T-helper 17 cell (primary cell): ENCODE results near the gene CCL2. TPM values are rescaled to one million over a fixed set of nuclear protein-coding genes. Genes with fewer than 3 reads are reported as not detected.
"Not testable (repeated sequence)": the region's sequence is repeated elsewhere in the genome, so short reads cannot be mapped to it uniquely, and the experiment has no call there.

Experiments
- ATAC-seq: fragments of 150-1000 bp; cut with Tn5 transposase; 2 replicates; pipeline ENCODE4 v1.10.0; 2021; ENCODE audit warnings: mild to moderate bottlenecking, moderate library complexity
- DNase-seq, 3 donors: peaks; one replicate each; pipeline versions ENCODE4 v3.0.0 to v3.0.0-alpha.2; 2020 to 2021
- H3K9me3 ChIP-seq: one replicate; pipeline ENCODE4 v1.7.0; 2013; ENCODE audit warnings: low read length, mild to moderate bottlenecking; ENCODE audit not compliant: control insufficient read depth, poor library complexity, severe bottlenecking
- H3K27ac Mint-ChIP-seq: one replicate; pipeline ENCODE4 v1.8.0; 2022; ENCODE audit warnings: mild to moderate bottlenecking, moderate library complexity, mixed read lengths
- H3K27me3 Mint-ChIP-seq: one replicate; pipeline ENCODE4 v1.8.0; 2022; ENCODE audit warnings: mixed read lengths
- H3K36me3 Mint-ChIP-seq: one replicate; pipeline ENCODE4 v1.8.0; 2022; ENCODE audit warnings: low read depth, mixed read lengths
- H3K4me1 Mint-ChIP-seq: one replicate; pipeline ENCODE4 v1.8.0; 2022; ENCODE audit warnings: mild to moderate bottlenecking, mixed read lengths
- H3K4me3 Mint-ChIP-seq: one replicate; pipeline ENCODE4 v1.8.0; 2022; ENCODE audit warnings: mild to moderate bottlenecking, moderate library complexity, mixed read lengths
- total RNA-seq, 4 donors: library from RNA in 2 of 4; stranded (reverse) in 2 of 4; gene quantifications; one replicate each; pipeline ENCODE4 v1.2.3 and lab custom pipeline; 2022 to 2026

CCL2 gene
- total RNA-seq, 2 donors from 2014 or later: not detected

DNA sequence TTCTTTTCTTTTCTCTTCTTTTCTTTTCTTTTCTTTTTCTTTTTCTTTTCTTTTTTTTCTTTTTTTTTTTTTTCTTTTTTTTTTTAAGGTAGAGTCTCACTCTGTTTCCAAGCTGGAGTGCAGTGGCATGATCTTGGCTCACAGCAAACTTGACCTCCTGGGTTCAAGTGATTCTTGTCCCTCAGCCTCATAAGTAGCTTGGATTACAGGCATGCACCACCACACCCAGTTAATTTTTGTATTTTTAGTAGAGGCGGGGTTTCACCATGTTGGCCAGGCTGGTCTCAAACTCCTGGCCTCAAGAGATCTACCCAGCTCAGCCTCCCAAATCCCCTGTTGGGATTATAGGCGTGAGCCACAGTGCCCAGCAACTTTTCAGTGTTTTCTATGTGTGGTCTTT is 27.8 kb upstream of the CCL2 start:
- H3K27ac Mint-ChIP-seq, DNase-seq, H3K4me3 Mint-ChIP-seq, H3K4me1 Mint-ChIP-seq, H3K36me3 Mint-ChIP-seq, ATAC-seq, H3K9me3 ChIP-seq: not testable (repeated sequence)
- peaks cover 29% of the 10 kb centered on the region for H3K27me3 Mint-ChIP-seq

DNA sequence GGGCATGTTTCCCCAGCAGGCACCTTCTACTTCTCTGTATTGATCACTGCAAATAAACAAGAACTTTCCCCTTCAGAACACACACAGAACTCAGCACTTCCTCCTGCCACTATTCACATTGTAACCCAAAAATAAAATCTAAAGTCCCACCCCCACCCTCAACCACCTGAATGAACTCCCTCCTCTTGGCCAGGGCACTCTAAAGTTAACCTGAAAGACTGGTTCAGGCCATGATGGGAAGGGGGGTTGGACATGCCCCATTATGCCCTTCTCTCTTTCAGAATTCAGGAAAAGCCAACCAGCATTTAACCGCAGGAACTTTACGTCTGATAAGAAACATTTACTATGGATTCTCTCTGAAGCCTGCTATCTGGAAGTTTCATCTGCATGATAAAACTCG is 27.4 kb upstream of the CCL2 start:
- Mint-ChIP-seq H3K27me3 (peaks cover 28% of the 10 kb centered on the region), H3K4me3 (no peak overlapping the region), H3K4me1 (no peaks in the 10 kb centered on the region), H3K27ac (no peak overlapping the region), H3K36me3 (no peaks in the 10 kb centered on the region)
- DNase-seq (no peak), ATAC-seq (no peak)
- peaks cover 7% of the 10 kb centered on the region for H3K9me3 ChIP-seq

DNA sequence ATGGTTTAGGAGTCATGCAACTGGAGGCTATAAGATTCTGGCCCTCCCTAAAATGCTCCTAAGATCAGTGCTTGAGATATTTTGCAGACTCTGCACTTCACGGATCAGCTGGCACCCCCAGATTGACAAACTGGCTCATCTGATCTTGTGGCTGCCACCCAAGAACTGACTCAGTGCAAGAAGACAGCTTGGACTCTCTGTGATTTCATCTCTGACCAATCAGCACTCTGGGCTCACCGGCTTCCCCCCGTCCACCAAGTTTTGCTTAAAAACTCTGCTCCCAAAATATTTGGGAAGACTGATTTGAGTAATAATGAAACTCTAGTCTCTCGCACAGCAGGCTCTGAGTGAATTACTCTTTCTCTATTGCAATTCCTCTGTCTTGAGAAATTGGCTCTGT is 26.3 kb upstream of the CCL2 start:
- H3K4me3 Mint-ChIP-seq: no peak overlapping the region
- H3K4me1 Mint-ChIP-seq: peaks cover 4% of the 10 kb centered on the region
- peaks cover 39% of the 10 kb centered on the region for H3K27me3 Mint-ChIP-seq
- peaks cover 7% of the 10 kb centered on the region for H3K9me3 ChIP-seq
- H3K36me3 Mint-ChIP-seq: no peaks in the 10 kb centered on the region
- DNase-seq: no peak
- ATAC-seq: no peak
- H3K27ac Mint-ChIP-seq: no peak overlapping the region

DNA sequence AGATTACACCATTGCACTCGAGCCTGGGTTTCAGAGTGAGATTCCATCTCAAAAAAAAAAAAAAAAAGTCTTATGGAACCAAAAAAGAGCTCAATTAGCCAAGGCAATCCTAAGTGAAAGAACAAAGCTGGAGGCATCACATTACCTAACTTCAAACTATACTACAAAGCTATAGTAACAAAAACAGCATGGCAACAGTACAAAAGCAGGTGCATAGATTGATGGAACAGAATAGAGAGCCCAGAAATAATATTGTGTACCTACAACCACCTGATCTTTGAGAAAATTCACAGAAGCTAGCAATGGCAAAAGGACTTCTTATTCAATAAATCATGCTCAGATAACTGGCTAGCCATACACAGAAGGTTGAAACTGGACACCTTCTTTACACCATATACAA is 24.7 kb upstream of the CCL2 start:
- Mint-ChIP-seq H3K4me3 (no peak overlapping the region), H3K27ac (no peak overlapping the region), H3K27me3 (peaks cover 41% of the 10 kb centered on the region), H3K4me1 (peaks cover 4% of the 10 kb centered on the region), H3K36me3 (no peaks in the 10 kb centered on the region)
- ATAC-seq: no peak
- no peak for DNase-seq
- H3K9me3 ChIP-seq: peaks cover 7% of the 10 kb centered on the region

DNA sequence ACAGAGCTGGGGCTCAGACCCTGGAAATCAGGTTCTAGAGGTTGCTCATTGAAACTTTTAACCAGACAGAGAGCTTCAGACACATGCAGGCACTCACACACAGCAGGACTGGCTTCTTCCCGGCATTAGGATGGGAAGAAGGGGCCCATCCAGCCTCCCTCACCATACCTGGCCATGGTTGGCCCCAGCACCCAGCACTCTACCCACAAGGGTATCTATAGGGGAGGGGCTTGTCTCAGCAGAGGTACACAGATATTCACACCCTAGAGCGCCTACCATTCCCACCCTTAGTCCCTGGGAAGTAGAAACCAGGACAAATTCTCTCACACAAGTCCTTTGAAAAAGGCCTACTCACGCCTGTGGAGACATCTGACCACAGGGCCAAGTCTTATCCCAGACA is 20.5 kb upstream of the CCL2 start:
- Mint-ChIP-seq H3K27ac (no peak overlapping the region), H3K27me3 (peaks cover 54% of the 10 kb centered on the region), H3K4me1 (peaks cover 7% of the 10 kb centered on the region), H3K36me3 (peaks cover 3% of the 10 kb centered on the region), H3K4me3 (no peak overlapping the region)
- DNase-seq (no peak), ATAC-seq (no peak)
- H3K9me3 ChIP-seq: peaks cover 2% of the 10 kb centered on the region

DNA sequence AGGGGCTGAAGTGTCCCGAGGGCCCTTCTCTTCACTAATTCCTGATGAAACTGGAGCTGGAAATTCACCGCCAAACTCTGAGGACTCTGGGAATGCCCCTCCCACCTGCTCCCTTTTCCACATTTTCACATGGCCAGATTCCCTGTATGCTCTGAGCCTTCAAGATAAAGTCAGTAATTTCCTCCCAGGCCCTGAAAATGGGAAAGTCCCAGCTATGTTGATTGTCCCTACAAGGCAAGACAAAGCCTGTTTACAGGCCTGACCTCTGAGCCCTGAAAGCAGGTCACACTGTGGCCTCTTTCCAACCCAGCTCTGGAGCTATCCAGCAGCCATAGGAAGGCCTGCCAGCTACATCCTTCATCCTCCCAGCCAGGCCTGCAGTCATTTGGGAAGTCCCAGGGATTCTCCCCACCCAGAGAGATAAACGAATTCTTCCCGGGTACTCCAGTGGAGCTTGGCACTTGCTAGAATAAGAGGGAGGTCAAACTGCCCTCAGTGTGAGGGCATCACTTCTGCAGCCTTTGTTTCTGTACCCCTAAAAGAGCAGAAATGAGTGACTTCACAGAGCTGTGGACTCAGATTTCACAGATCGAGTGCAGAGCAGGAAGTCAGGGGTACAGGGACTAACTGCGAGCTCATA is 19.6 kb upstream of the CCL2 start:
- ATAC-seq (no peak), DNase-seq (no peak)
- peaks cover 61% of the 10 kb centered on the region for H3K27me3 Mint-ChIP-seq
- H3K36me3 Mint-ChIP-seq: peaks cover 3% of the 10 kb centered on the region
- peaks cover 2% of the 10 kb centered on the region for H3K9me3 ChIP-seq
- no peak overlapping the region for H3K4me3 Mint-ChIP-seq
- peaks cover 7% of the 10 kb centered on the region for H3K4me1 Mint-ChIP-seq
- no peak overlapping the region for H3K27ac Mint-ChIP-seq

DNA sequence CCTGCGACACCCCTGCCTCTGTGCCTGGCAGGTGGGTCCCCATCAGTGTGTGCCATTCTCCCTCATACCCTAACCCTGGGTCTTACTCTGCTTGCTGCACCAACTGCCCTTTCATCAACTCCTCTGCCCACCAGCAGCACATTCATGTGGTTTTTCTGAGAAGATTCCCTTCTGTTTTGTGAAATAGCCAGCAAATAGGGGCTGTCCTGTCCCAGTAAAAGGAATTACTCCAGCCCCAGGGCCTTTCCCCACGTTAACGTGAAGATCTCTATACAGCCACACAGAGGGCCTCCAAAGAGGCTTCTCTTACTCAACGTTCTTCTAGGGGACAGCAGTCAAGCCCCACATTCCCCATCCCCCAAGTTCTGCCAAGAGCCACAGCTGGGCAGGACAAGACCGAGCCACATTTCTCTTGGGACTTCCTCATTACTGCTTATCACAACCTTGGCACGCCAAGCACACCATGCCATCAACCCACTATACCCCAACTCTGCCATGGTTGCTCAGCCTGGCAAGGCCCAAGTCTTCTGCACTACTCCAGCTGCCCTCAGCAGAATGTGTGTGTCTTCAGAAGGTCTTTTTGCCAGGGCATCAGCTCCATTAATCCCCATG is 18.7 kb upstream of the CCL2 start:
- peaks cover 3% of the 10 kb centered on the region for H3K36me3 Mint-ChIP-seq
- no peak overlapping the region for H3K27ac Mint-ChIP-seq
- ATAC-seq: no peak
- H3K4me3 Mint-ChIP-seq: no peak overlapping the region
- peaks cover 54% of the 10 kb centered on the region for H3K27me3 Mint-ChIP-seq
- H3K9me3 ChIP-seq: no peaks in the 10 kb centered on the region
- peaks cover 7% of the 10 kb centered on the region for H3K4me1 Mint-ChIP-seq
- DNase-seq: no peak

DNA sequence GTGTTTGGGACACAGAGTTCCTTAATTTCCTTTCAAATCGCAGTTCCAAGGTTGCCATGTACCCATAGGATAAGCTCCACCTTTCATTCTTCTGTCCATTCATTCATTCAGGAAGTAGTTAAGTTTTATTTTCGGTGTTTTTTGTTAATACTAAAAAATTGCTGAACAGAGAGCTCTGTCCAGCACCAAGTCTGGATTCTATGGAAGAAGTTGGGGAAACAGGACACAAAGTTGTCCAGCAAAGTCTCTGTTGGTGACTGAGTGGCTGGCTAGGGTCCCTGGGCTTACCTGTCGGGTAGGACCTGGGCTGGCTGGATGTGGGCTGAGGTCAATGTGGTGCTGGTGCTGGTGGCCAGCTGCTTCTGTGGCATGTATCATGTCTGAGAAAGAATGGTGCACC is 17.6 kb upstream of the CCL2 start:
- ATAC-seq: no peak
- H3K36me3 Mint-ChIP-seq: peaks cover 3% of the 10 kb centered on the region
- no peak for DNase-seq

DNA sequence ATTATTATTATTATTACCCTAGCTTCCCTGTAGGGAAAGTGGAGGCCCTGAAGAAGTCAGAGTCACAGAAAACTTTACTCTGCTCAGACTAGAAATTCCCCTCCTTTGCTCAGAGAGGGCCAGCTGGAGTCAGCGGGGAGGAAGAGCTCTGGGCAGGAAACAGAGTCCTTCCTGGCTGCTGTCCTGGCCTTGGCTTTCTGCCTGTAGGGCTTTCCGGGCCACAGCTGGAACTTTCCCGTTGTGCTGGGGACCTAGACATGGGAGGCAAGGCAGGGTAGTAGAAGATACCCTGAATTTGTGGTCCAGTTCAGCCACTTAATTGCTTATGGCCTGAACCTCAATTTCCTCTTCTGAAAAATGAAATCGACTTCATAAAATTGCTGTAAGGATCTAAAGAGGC is 14.0 kb upstream of the CCL2 start:
- ATAC-seq (no peak), DNase-seq (no peak)
- no peaks in the 10 kb centered on the region for H3K9me3 ChIP-seq
- H3K36me3 Mint-ChIP-seq: peaks cover 3% of the 10 kb centered on the region
- H3K27ac Mint-ChIP-seq: no peak overlapping the region
- H3K27me3 Mint-ChIP-seq: peaks cover 29% of the 10 kb centered on the region
- peaks cover 3% of the 10 kb centered on the region for H3K4me1 Mint-ChIP-seq
- no peak overlapping the region for H3K4me3 Mint-ChIP-seq

More for the DNA sequence above, 17.6 kb upstream of the CCL2 start:
- no peak overlapping the region for H3K27ac Mint-ChIP-seq
- H3K4me3 Mint-ChIP-seq: no peak overlapping the region
- peaks cover 53% of the 10 kb centered on the region for H3K27me3 Mint-ChIP-seq
- H3K9me3 ChIP-seq: no peaks in the 10 kb centered on the region
- H3K4me1 Mint-ChIP-seq: peaks cover 7% of the 10 kb centered on the region

DNA sequence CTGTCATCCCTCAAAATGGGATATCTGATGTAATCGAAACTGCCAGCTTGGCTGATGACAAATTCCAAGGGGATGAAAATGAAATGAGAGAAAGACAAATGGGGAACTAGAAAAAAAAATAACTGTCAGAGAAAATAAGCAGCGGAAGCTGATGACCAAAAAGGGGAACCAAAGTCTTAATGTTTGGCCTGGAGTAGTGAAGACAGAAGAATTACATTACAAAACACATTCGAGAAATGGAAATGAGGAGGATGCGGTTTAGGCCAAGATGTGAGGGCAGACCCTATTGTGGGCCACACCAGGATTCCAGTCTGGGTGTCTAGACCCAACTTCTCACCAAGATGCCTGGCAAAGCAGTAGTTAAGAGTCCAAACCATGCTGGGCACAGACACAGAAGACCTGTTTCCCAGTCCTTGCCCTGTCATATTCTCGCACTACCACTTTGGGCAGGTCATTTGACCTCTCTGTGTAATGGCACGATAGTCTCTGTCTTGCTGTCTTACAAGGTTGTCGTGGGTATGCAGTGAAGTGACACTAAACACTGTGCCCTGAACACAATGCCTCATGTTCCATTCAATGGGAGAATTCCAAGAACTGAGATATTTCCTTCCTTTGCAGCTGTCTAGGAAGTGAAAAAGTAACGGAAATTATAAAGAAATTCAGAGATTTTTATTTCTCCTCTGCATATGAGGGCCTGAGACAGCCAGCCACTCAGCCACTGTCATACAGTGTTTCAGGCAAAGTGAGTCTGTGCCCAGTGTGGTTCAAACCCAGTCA is 12.3 kb upstream of the CCL2 start:
- Mint-ChIP-seq H3K4me3 (no peak overlapping the region), H3K27me3 (peaks cover 21% of the 10 kb centered on the region), H3K36me3 (peaks cover 2% of the 10 kb centered on the region), H3K4me1 (peaks cover 2% of the 10 kb centered on the region), H3K27ac (no peak overlapping the region)
- H3K9me3 ChIP-seq: no peaks in the 10 kb centered on the region
- no peak for ATAC-seq
- no peak for DNase-seq

DNA sequence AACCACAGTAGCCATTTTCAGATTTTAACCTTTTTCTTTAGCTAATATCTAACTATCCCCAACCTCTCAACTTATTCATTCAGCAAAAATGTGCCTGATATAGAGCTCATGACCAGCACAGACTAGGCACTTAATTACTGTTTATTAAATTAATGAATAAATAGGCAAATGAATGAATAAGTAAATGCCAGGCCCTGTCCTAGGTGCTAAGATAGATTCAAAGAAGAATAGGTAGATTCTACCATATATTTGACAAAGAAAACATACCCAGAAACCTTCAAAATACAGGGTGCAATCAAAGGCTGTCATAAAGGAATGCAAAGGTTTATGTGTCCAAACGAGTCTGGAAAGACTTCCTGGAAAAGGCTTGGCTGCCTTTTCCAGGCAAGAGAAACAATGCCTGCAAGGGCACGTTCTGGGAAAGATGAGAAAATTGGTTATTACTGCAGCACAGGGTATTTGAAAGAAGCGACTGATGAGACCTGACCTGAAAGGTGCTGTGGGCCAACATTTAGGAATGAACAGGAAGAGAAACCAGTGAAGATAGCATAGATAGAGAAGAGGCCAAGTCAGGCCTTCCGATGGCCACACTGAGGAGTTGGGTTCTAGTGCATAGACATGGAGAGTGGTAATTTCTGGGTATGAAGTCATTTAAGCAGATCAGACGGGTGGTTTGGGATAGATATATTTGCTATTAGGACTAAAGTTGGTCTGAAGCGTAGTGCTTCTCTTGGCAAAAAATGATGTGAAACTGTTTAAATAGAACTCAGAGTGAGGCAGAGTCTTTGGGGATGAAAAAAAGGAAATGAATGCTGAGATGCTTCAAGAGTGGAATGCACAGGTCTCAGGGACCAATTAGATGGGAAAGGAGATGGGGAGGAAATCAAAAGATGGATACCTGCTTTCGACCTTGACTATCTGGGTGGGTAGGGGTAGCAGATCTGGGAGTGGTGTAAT is 11.4 kb upstream of the CCL2 start:
- ATAC-seq: no peak
- peaks cover 24% of the 10 kb centered on the region for H3K27me3 Mint-ChIP-seq
- no peak overlapping the region for H3K27ac Mint-ChIP-seq
- no peak overlapping the region for H3K4me3 Mint-ChIP-seq
- H3K9me3 ChIP-seq: no peaks in the 10 kb centered on the region
- H3K36me3 Mint-ChIP-seq: peaks cover 2% of the 10 kb centered on the region
- H3K4me1 Mint-ChIP-seq: peaks cover 2% of the 10 kb centered on the region
- DNase-seq: no peak

DNA sequence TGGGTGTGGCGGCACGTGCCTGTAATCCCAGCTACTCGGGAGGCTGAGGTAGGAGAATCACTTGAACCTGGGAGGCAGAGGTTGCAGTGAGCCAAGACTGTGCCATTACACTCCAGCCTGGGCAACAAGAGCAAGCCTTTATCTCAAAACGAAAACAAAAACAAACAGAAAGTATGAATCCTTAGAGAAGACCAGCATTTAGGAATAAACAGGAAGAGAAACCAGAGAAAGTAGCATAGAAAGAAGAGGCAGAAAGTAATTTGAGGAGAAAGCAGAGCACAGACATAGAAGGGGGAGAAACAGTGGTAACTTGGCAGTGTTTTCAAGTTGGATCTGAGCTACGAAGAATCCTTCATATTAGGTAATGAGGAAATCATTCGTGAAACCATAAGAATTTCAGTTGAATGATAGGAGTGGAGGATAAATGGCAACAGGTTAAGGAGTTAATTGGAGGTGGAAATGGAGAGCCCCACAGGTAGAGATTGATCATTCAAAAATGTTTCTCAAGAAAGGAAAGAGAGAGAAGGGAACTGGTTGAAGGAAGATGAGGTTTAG is 9.7 kb upstream of the CCL2 start:
- Mint-ChIP-seq H3K4me1 (peaks cover 2% of the 10 kb centered on the region), H3K27ac (no peak overlapping the region), H3K4me3 (no peak overlapping the region), H3K36me3 (peaks cover 2% of the 10 kb centered on the region), H3K27me3 (peaks cover 10% of the 10 kb centered on the region)
- ATAC-seq (no peak), DNase-seq (no peak)
- no peaks in the 10 kb centered on the region for H3K9me3 ChIP-seq
